DND-41 (cell line): Measurements from ENCODE around the gene DPP9.

ENCODE experiments used
- ATAC-seq: fragments of 200-7000 bp; cut with Tn5 transposase; 3 replicates; pipeline ENCODE4 v1.9.1; 2021; ENCODE audit warnings: low read depth; ENCODE audit not compliant: insufficient read depth
- DNase-seq: peaks from one replicate; pipeline ENCODE4 v3.0.0-alpha.2; 2020
- H2AFZ ChIP-seq: 2 replicates; pipeline ENCODE4 v1.6.0; 2012; ENCODE audit warnings: low read depth, low read length
- H3K27ac ChIP-seq: 2 replicates; pipeline ENCODE4 v1.5.1; 2012; ENCODE audit warnings: low read length, inconsistent platforms
- H3K27me3 ChIP-seq: fragments of 200-600 bp; sonication (generic); 2 replicates; pipeline ENCODE4 v1.6.0; 2012; ENCODE audit warnings: low read length, mild to moderate bottlenecking, inconsistent platforms; ENCODE audit not compliant: insufficient read depth, poor library complexity
- H3K36me3 ChIP-seq: 2 replicates; pipeline ENCODE4 v1.5.1; 2012; ENCODE audit warnings: low read length, inconsistent platforms; ENCODE audit not compliant: insufficient read depth
- H3K4me1 ChIP-seq: 2 replicates; pipeline ENCODE4 v1.5.1; 2012; ENCODE audit warnings: mild to moderate bottlenecking, low read length; ENCODE audit not compliant: insufficient read depth
- H3K4me2 ChIP-seq: 2 replicates; pipeline ENCODE4 v1.6.0; 2012; ENCODE audit warnings: mild to moderate bottlenecking, moderate library complexity, low read length, inconsistent platforms; ENCODE audit not compliant: insufficient read depth
- H3K4me3 ChIP-seq, 2 experiments: fragments of 200-600 bp in 1 of 2; shearing (Covaris generic) in 1 of 2; 2 replicates each; pipeline ENCODE4 v1.5.1; 2012 to 2016; ENCODE audit warnings: inconsistent platforms in 2 of 2, low read length in 2 of 2, mild to moderate bottlenecking in 2 of 2, low read depth in 1 of 2, moderate library complexity in 1 of 2
- H3K79me2 ChIP-seq: 2 replicates; pipeline ENCODE4 v1.6.0; 2012; ENCODE audit warnings: low read length, inconsistent platforms; ENCODE audit not compliant: insufficient read depth
- H3K9ac ChIP-seq: 2 replicates; pipeline ENCODE4 v1.6.0; 2012; ENCODE audit warnings: low read depth, mild to moderate bottlenecking, inconsistent platforms, low read length, moderate library complexity
- H3K9me3 ChIP-seq: 2 replicates; pipeline ENCODE4 v1.5.1; 2012; ENCODE audit warnings: low read length, moderate library complexity, mild to moderate bottlenecking, inconsistent platforms; ENCODE audit not compliant: insufficient read depth, severe bottlenecking
- H4K20me1 ChIP-seq: 2 replicates; pipeline ENCODE4 v1.6.0; 2012; ENCODE audit warnings: low read length; ENCODE audit not compliant: insufficient read depth
- CTCF ChIP-seq: IDR thresholded peaks from 2 replicates; pipeline ENCODE4 v1.5.1; 2012; ENCODE audit warnings: borderline replicate concordance, low read length, moderate library complexity, mild to moderate bottlenecking; ENCODE audit not compliant: poor library complexity, severe bottlenecking; ENCODE audit errors: extremely low read depth
- EZH2 ChIP-seq: IDR thresholded peaks from 3 replicates; pipeline ENCODE4 v1.6.1; 2012; ENCODE audit warnings: borderline replicate concordance, low read depth, mild to moderate bottlenecking, moderate library complexity, low read length, inconsistent platforms; ENCODE audit not compliant: severe bottlenecking

The DPP9 gene

GRCh38 chr19:4687396-4687795, 36.2 kb downstream of the DPP9 start:
- Histone ChIP-seq H3K9me3 (no peaks in the 10 kb centered on the region), H3K4me3 (no peak overlapping the region), H3K4me1 (no peaks in the 10 kb centered on the region), H2AFZ (no peak overlapping the region), H4K20me1 (no peaks in the 10 kb centered on the region; the same call in 1 of the 2 replicates), H3K9ac (no peak overlapping the region), H3K27me3 (no peaks in the 10 kb centered on the region), H3K4me2 (no peak overlapping the region), H3K27ac (no peak overlapping the region), H3K36me3 (peaks cover 88% of the 10 kb centered on the region), H3K79me2 (no peaks in the 10 kb centered on the region)
- DNase-seq (no peak), ATAC-seq (no peak)
- TF ChIP-seq CTCF, result no peak
- TF ChIP-seq EZH2, result no peak

DNA sequence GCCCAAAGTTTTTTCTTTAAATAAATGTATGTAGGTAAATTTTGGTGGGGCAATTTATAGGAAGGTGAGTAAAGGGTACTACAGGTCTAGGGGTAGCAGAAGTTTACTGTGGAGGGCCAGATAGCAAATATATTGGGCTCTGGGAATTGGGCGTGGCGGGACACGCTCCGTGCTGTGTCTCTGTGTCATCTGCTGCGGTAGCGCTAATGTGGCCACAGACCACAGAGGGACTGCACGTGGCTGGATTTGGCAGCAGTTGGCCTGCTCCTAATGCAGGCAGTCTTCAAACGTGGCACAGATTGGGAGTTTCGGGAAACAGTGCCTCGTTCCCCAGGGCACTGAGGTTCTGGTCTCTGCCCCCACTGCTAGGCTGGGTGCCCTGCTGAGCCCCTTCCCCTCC, 36.9 kb downstream of the DPP9 start:
- no peak overlapping the region for H3K4me2 ChIP-seq
- no peaks in the 10 kb centered on the region for H3K27me3 ChIP-seq
- H3K4me3 ChIP-seq, result no peak overlapping the region
- H2AFZ ChIP-seq, result no peak overlapping the region
- H3K79me2 ChIP-seq, result no peaks in the 10 kb centered on the region
- no peak for TF ChIP-seq CTCF
- no peak for TF ChIP-seq EZH2
- peaks cover 87% of the 10 kb centered on the region for H3K36me3 ChIP-seq
- no peaks in the 10 kb centered on the region; the same call in 1 of the 2 replicates for H4K20me1 ChIP-seq
- ATAC-seq (no peak), DNase-seq (no peak)
- no peak overlapping the region for H3K9ac ChIP-seq
- H3K4me1 ChIP-seq, result no peaks in the 10 kb centered on the region
- H3K27ac ChIP-seq, result no peak overlapping the region
- H3K9me3 ChIP-seq, result no peaks in the 10 kb centered on the region

- Histone ChIP-seq H3K27me3 (no peaks in the 10 kb centered on the region), H3K27ac (no peak overlapping the region), H3K36me3 (peaks cover 77% of the 10 kb centered on the region), H2AFZ (no peak overlapping the region), H3K79me2 (no peaks in the 10 kb centered on the region), H3K4me1 (no peaks in the 10 kb centered on the region), H3K4me2 (no peak overlapping the region), H4K20me1 (no peaks in the 10 kb centered on the region; the same call in 1 of the 2 replicates), H3K9me3 (no peaks in the 10 kb centered on the region), H3K4me3 (no peak overlapping the region), H3K9ac (no peak overlapping the region)
- ATAC-seq, result no peak
- DNase-seq, result no peak
- no peak for TF ChIP-seq CTCF
- no peak for TF ChIP-seq EZH2
Measured at GRCh38 chr19:4684312-4685095, 39.1 kb downstream of the DPP9 start.
